Upper lobe of left lung (tissue), 6 donors: Measurements from ENCODE around the gene TMEM132C. TPM values are rescaled to one million over a fixed set of nuclear protein-coding genes. Genes with fewer than 3 reads are reported as not detected.

ENCODE experiments used
- ATAC-seq, 2 donors: fragments of 200-7000 bp; cut with Tn5 transposase; one replicate each; pipeline ENCODE4 v1.9.1; 2022; ENCODE audit warnings: mild to moderate bottlenecking in 2 of 2, moderate library complexity in 2 of 2; ENCODE audit not compliant: low FRiP score in 2 of 2
- DNase-seq, 2 donors: peaks; one replicate each; pipeline ENCODE4 v3.0.0-alpha.2; 2019 to 2020
- H3K27ac ChIP-seq, 4 donors: fragments of 200-600 bp; sonication (generic); one replicate each; pipeline ENCODE4 v1.5.1; 2016 to 2019
- H3K27me3 ChIP-seq, 4 donors: fragments of 200-600 bp; sonication (generic); one replicate each; pipeline ENCODE4 v1.5.1; 2017 to 2019
- H3K36me3 ChIP-seq, 4 donors: fragments of 200-600 bp; sonication (generic); one replicate each; pipeline ENCODE4 v1.5.1; 2016 to 2019
- H3K4me1 ChIP-seq, 4 donors: fragments of 200-600 bp; sonication (generic); one replicate each; pipeline ENCODE4 v1.5.1; 2018 to 2019
- H3K4me3 ChIP-seq, 4 donors: fragments of 200-600 bp; sonication (generic); one replicate each; pipeline ENCODE4 v1.5.1; 2017 to 2019; ENCODE audit warnings: mild to moderate bottlenecking in 2 of 4, moderate library complexity in 1 of 4
- H3K9me3 ChIP-seq, 4 donors: fragments of 200-600 bp; sonication (generic); one replicate each; pipeline ENCODE4 v1.5.1; 2018 to 2019
- CTCF ChIP-seq, 6 experiments: fragments of 450-650 bp in 4 of 6; fragments of 200-600 bp in 2 of 6; sonication (generic) in 2 of 6; IDR thresholded peaks; one replicate each; pipeline ENCODE4 v1.5.1; 2016 to 2019; ENCODE audit warnings: antibody characterized with exemption in 6 of 6
- EP300 ChIP-seq, 4 donors: sonication (generic); formaldehyde crosslinking; IDR thresholded peaks; one replicate each; pipeline ENCODE4 v1.5.1; 2017; ENCODE audit warnings: antibody characterized with exemption in 4 of 4, control low read depth in 2 of 4
- POLR2A ChIP-seq, 4 donors: fragments of 450-650 bp; IDR thresholded peaks; one replicate each; pipeline ENCODE4 v1.5.1; 2016 to 2017; ENCODE audit warnings: antibody characterized with exemption in 4 of 4, mild to moderate bottlenecking in 2 of 4
- POLR2AphosphoS5 ChIP-seq, 2 donors: sonication (generic); formaldehyde crosslinking; IDR thresholded peaks; one replicate each; pipeline ENCODE4 v1.5.1; 2017; ENCODE audit warnings: antibody characterized with exemption in 2 of 2
- WGBS, 2 donors: methylation state at CpG; one replicate each; pipeline ENCODE4 v1.1.5; 2017 to 2018; 5-methylcytosine and 5-hydroxymethylcytosine counted together
- total RNA-seq, 6 donors: library from RNA; depleted of rRNA in 4 of 6; stranded (reverse); fragments of >200 nt in 4 of 6; gene quantifications; one replicate each; pipeline versions ENCODE4 v1.1.0 to v1.2.1, GENCODE V29; 2016 to 2021
- donor health status: DM: no; HTN: no; CAD: no; lungs with moderate emphysema.
- donor health status: DM: no; HTN: yes; CAD: no; lungs with severe emphysema.

The TMEM132C gene
- total RNA-seq, 6 donors from 2014 or later: under 0.01 to 2.2 (median 1.1) TPM

GRCh38 chr12:128551266-128551665, 284.3 kb downstream of the TMEM132C start:
- no peak for TF ChIP-seq EP300 (IDR thresholded peaks at IDR 0.05)
- no peak for TF ChIP-seq CTCF (IDR thresholded peaks at IDR 0.05)
- TF ChIP-seq POLR2A (IDR thresholded peaks at IDR 0.05): no peak
- no peak for TF ChIP-seq POLR2AphosphoS5 (IDR thresholded peaks at IDR 0.05)
- ATAC-seq: no peak
- DNase-seq: no peak
- H3K4me1 ChIP-seq: no peaks in the 10 kb centered on the region
- no peak overlapping the region for H3K4me3 ChIP-seq
- 25 to 36% methylated on average over 9 of the region's 9 CpGs for WGBS, 2 donors
- H3K27me3 ChIP-seq: no peaks in the 10 kb centered on the region
- H3K36me3 ChIP-seq: no peaks in the 10 kb centered on the region
- peaks cover 0 to 3% (median under 1%) of the 10 kb centered on the region in 4 donors for H3K9me3 ChIP-seq
- H3K27ac ChIP-seq: no peak overlapping the region

GRCh38 chr12:128554546-128555304, 287.8 kb downstream of the TMEM132C start:
- 55 to 57% methylated on average over 11 to 12 of the region's 12 CpGs for WGBS, 2 donors
- H3K4me3 ChIP-seq: no peak overlapping the region
- DNase-seq: no peak

GRCh38 chr12:128557231-128557630, 290.3 kb downstream of the TMEM132C start:
- no peaks in the 10 kb centered on the region for H3K27me3 ChIP-seq
- TF ChIP-seq CTCF (IDR thresholded peaks at IDR 0.05) (no peak), POLR2AphosphoS5 (IDR thresholded peaks at IDR 0.05) (no peak), POLR2A (IDR thresholded peaks at IDR 0.05) (no peak), EP300 (IDR thresholded peaks at IDR 0.05) (no peak)
- peaks cover 0 to 7% (median 3%) of the 10 kb centered on the region in 4 donors for H3K9me3 ChIP-seq
- 78 to 83% methylated on average over 1 of the region's 1 CpG for WGBS, 2 donors
- H3K36me3 ChIP-seq: no peaks in the 10 kb centered on the region
- H3K4me3 ChIP-seq: no peak overlapping the region
- no peak overlapping the region for H3K27ac ChIP-seq
- ATAC-seq (no peak), DNase-seq (no peak)
- no peaks in the 10 kb centered on the region for H3K4me1 ChIP-seq

More at GRCh38 chr12:128554546-128555304, 287.8 kb downstream of the TMEM132C start:
- no peaks in the 10 kb centered on the region for H3K4me1 ChIP-seq
- TF ChIP-seq POLR2AphosphoS5 (IDR thresholded peaks at IDR 0.05): no peak
- no peak for TF ChIP-seq CTCF (IDR thresholded peaks at IDR 0.05)
- no peak for TF ChIP-seq EP300 (IDR thresholded peaks at IDR 0.05)
- TF ChIP-seq POLR2A (IDR thresholded peaks at IDR 0.05): no peak
- H3K27me3 ChIP-seq: no peaks in the 10 kb centered on the region
- H3K9me3 ChIP-seq: peaks cover 0 to 7% (median 3%) of the 10 kb centered on the region in 4 donors
- H3K36me3 ChIP-seq: no peaks in the 10 kb centered on the region
- no peak for ATAC-seq
- H3K27ac ChIP-seq: no peak overlapping the region

GRCh38 chr12:128564956-128565355, 298.0 kb downstream of the TMEM132C start:
- WGBS, 2 donors: 83 to 90% methylated on average over 3 of the region's 3 CpGs
- no peaks in the 10 kb centered on the region for H3K4me1 ChIP-seq
- H3K27me3 ChIP-seq: no peaks in the 10 kb centered on the region
- no peak overlapping the region for H3K4me3 ChIP-seq
- no peaks in the 10 kb centered on the region for H3K36me3 ChIP-seq
- ATAC-seq (no peak), DNase-seq (no peak)
- TF ChIP-seq CTCF (IDR thresholded peaks at IDR 0.05) (no peak), POLR2A (IDR thresholded peaks at IDR 0.05) (no peak), POLR2AphosphoS5 (IDR thresholded peaks at IDR 0.05) (no peak), EP300 (IDR thresholded peaks at IDR 0.05) (no peak)
- no peak overlapping the region for H3K27ac ChIP-seq
- peaks cover 0 to 8% (median 0%) of the 10 kb centered on the region in 4 donors for H3K9me3 ChIP-seq

GRCh38 chr12:128567730-128568129, 300.8 kb downstream of the TMEM132C start:
- H3K27me3 ChIP-seq: no peaks in the 10 kb centered on the region
- DNase-seq: no peak
- H3K9me3 ChIP-seq: peaks cover 0 to 13% (median 5%) of the 10 kb centered on the region in 4 donors
- TF ChIP-seq POLR2AphosphoS5 (IDR thresholded peaks at IDR 0.05) (no peak), CTCF (IDR thresholded peaks at IDR 0.05) (no peak), EP300 (IDR thresholded peaks at IDR 0.05) (no peak), POLR2A (IDR thresholded peaks at IDR 0.05) (no peak)
- no peaks in the 10 kb centered on the region for H3K4me1 ChIP-seq
- ATAC-seq: no peak
- H3K36me3 ChIP-seq: no peaks in the 10 kb centered on the region
- no peak overlapping the region for H3K4me3 ChIP-seq
- WGBS, 2 donors: 72 to 88% methylated on average over 3 to 7 of the region's 7 CpGs
- no peak overlapping the region for H3K27ac ChIP-seq
